Activated B cell treated with CpG ODN at 0.5 μM for 24 hours (primary cell): Measurements from ENCODE around the gene THSD4. TPM values are rescaled to one million over a fixed set of nuclear protein-coding genes. Genes with fewer than 3 reads are reported as not detected.

Experiments used
- ATAC-seq: fragments of 200-7000 bp; cut with Tn5 transposase; one replicate; pipeline ENCODE4 v1.10.0; 2021; ENCODE audit warnings: low read depth, mild to moderate bottlenecking, moderate library complexity
- CTCF ChIA-PET: fragments of 350-600 bp; sonication (Branson Sonifier 250); formaldehyde crosslinking; loops from one replicate; lab custom pipeline; 2021; ENCODE audit warnings: antibody characterized with exemption; lab: Charles Lee
- POLR2A ChIA-PET: fragments of 350-600 bp; sonication (Branson Sonifier 250); formaldehyde crosslinking; loops from one replicate; lab custom pipeline; 2021; ENCODE audit warnings: antibody characterized with exemption; lab: Charles Lee
- DNase-seq: peaks from one replicate; pipeline ENCODE4 v3.0.0; 2022
- H3K27ac Mint-ChIP-seq: one replicate; pipeline ENCODE4 v1.8.0; 2020; ENCODE audit warnings: mixed read lengths
- H3K27me3 Mint-ChIP-seq: one replicate; pipeline ENCODE4 v1.8.0; 2021; ENCODE audit warnings: mixed read lengths
- H3K36me3 Mint-ChIP-seq: one replicate; pipeline ENCODE4 v1.8.0; 2021; ENCODE audit warnings: low read depth, mixed read lengths
- H3K4me1 Mint-ChIP-seq: one replicate; pipeline ENCODE4 v1.8.0; 2021; ENCODE audit warnings: mixed read lengths
- H3K4me3 Mint-ChIP-seq: one replicate; pipeline ENCODE4 v1.8.0; 2020; ENCODE audit warnings: mild to moderate bottlenecking, mixed read lengths
- H3K9me3 Mint-ChIP-seq: one replicate; pipeline ENCODE4 v1.8.0; 2020; ENCODE audit warnings: mixed read lengths
- intact Hi-C: fragments of 100-400 bp; cut with micrococcal nuclease; formaldehyde crosslinking; loops from one replicate; pipeline ENCODE4 v1.15.1; 2024
- total RNA-seq: library from RNA; stranded (reverse); gene quantifications from 2 replicates; pipeline ENCODE4 v1.2.3, GENCODE V29; 2022
- TF ChIP-seq, protein P1 (sequence below): fragments of 200-600 bp; IDR thresholded peaks from one replicate; pipeline ENCODE4 v1.8.0; 2022; ENCODE audit warnings: antibody characterized with exemption, mild to moderate bottlenecking

The THSD4 gene
- total RNA-seq, 1 donor from 2014 or later: not detected

DNA sequence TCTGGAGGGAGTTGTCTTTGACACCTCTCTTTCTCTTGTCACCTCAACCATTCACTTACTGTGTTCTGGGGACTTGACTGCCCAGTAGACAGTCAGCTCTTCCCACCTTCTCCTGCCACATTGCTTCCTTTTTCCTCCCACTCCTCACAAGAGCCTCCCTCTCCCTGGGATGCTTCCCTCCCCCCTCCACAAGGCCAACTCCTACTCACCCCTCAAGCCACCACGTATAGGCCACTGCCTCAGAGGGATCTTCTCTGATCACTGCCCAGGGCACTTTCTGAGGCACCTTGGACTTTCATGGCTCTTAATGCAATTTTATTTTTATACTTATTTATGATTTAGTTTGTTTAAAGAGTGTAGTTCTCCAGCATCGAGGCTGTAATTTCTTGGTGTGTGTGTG, 23.2 kb downstream of the THSD4 start:
- peaks cover 6% of the 10 kb centered on the region for H3K27me3 Mint-ChIP-seq
- no peak for ATAC-seq
- ChIA-PET POLR2A (no interaction called here), CTCF (interaction anchor here (0.6 kb wide), 1 partner anchor 271 kb away, joined by 3 read pairs; no protein-coding TSS in a partner anchor)
- TF ChIP-seq, protein P1, sequence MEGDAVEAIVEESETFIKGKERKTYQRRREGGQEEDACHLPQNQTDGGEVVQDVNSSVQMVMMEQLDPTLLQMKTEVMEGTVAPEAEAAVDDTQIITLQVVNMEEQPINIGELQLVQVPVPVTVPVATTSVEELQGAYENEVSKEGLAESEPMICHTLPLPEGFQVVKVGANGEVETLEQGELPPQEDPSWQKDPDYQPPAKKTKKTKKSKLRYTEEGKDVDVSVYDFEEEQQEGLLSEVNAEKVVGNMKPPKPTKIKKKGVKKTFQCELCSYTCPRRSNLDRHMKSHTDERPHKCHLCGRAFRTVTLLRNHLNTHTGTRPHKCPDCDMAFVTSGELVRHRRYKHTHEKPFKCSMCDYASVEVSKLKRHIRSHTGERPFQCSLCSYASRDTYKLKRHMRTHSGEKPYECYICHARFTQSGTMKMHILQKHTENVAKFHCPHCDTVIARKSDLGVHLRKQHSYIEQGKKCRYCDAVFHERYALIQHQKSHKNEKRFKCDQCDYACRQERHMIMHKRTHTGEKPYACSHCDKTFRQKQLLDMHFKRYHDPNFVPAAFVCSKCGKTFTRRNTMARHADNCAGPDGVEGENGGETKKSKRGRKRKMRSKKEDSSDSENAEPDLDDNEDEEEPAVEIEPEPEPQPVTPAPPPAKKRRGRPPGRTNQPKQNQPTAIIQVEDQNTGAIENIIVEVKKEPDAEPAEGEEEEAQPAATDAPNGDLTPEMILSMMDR: no peak
- intact Hi-C loops: no loop called here
- no peak overlapping the region for H3K4me3 Mint-ChIP-seq
- H3K36me3 Mint-ChIP-seq: no peaks in the 10 kb centered on the region
- no peak overlapping the region for H3K27ac Mint-ChIP-seq
- DNase-seq: no peak
- no peaks in the 10 kb centered on the region for H3K9me3 Mint-ChIP-seq
- no peaks in the 10 kb centered on the region for H3K4me1 Mint-ChIP-seq

DNA sequence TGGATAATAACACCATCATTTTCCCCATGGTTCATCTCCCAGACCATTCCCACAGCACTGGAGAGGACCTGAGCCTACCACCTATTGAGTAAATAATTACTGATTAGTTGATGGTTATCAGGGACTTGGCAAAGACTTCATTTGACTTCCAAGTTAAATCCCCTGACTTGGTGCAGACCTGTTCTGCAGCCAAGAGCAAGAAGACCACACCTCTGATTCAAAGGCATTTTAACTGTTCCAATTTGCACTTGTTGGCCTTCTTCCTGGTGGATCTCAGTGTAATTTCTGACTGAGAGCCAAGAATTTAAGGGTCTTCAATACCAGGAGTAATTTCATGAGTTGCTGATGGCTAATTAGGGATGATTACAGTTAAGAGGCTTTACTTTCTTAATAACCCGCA, 24.0 kb downstream of the THSD4 start:
- no peak overlapping the region for H3K27ac Mint-ChIP-seq
- ATAC-seq (no peak), DNase-seq (no peak)
- H3K4me1 Mint-ChIP-seq: no peaks in the 10 kb centered on the region
- TF ChIP-seq, protein P1: no peak
- POLR2A ChIA-PET: no interaction called here
- intact Hi-C loops: no loop called here
- no peak overlapping the region for H3K4me3 Mint-ChIP-seq
- CTCF ChIA-PET: no interaction called here
- H3K9me3 Mint-ChIP-seq: no peaks in the 10 kb centered on the region
- H3K27me3 Mint-ChIP-seq: peaks cover 6% of the 10 kb centered on the region
- no peaks in the 10 kb centered on the region for H3K36me3 Mint-ChIP-seq

DNA sequence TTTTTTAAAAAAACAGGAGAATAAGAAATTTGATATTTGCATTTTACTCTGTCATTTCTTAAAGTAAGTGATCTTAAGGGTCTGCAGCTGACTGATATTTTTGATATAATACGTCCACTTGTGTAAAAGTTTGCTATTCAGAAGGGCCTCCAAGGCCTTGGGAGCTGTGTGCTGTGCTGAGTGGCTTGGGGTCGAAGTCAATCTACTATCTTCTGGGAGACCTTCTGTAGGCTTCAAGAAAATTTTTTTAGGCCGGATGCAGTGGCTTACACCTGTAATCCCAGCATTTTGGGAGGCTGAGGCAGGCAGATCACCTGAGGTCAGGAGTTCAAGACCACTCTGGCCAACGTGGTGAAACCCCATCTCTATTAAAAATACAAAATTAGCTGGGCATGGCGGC, 26.3 kb downstream of the THSD4 start:
- Mint-ChIP-seq H3K9me3 (no peaks in the 10 kb centered on the region), H3K36me3 (no peaks in the 10 kb centered on the region), H3K27me3 (peaks cover 5% of the 10 kb centered on the region), H3K4me1 (no peaks in the 10 kb centered on the region), H3K4me3 (no peak overlapping the region), H3K27ac (no peak overlapping the region)
- ChIA-PET POLR2A (no interaction called here), CTCF (no interaction called here)
- ATAC-seq (no peak), DNase-seq (no peak)
- intact Hi-C loops: no loop called here
- TF ChIP-seq, protein P1: no peak

DNA sequence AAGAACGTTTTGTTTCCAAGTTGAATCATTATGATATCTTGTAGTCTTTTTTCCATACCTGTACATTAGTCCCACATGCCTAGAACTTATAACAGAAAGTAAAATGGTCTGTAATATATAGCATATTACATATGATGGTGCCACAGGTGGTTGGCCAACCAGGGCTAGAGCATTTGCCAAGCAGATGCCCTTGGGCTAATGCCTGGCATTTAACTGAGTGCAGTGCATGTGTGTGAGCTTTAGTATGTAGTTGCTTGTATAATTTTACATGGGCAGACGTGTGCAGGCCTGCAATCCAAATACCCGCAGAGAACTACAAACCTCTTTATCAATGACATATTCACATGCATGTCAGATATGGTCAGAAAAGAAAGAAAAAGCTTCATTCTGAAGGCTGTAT, 27.5 kb downstream of the THSD4 start:
- no peak for ATAC-seq
- intact Hi-C loops: no loop called here
- Mint-ChIP-seq H3K36me3 (no peaks in the 10 kb centered on the region), H3K4me1 (no peaks in the 10 kb centered on the region), H3K27ac (no peak overlapping the region), H3K27me3 (peaks cover 7% of the 10 kb centered on the region), H3K9me3 (no peaks in the 10 kb centered on the region), H3K4me3 (no peak overlapping the region)
- DNase-seq: no peak
- CTCF ChIA-PET: no interaction called here
- POLR2A ChIA-PET: no interaction called here
- TF ChIP-seq, protein P1: no peak

DNA sequence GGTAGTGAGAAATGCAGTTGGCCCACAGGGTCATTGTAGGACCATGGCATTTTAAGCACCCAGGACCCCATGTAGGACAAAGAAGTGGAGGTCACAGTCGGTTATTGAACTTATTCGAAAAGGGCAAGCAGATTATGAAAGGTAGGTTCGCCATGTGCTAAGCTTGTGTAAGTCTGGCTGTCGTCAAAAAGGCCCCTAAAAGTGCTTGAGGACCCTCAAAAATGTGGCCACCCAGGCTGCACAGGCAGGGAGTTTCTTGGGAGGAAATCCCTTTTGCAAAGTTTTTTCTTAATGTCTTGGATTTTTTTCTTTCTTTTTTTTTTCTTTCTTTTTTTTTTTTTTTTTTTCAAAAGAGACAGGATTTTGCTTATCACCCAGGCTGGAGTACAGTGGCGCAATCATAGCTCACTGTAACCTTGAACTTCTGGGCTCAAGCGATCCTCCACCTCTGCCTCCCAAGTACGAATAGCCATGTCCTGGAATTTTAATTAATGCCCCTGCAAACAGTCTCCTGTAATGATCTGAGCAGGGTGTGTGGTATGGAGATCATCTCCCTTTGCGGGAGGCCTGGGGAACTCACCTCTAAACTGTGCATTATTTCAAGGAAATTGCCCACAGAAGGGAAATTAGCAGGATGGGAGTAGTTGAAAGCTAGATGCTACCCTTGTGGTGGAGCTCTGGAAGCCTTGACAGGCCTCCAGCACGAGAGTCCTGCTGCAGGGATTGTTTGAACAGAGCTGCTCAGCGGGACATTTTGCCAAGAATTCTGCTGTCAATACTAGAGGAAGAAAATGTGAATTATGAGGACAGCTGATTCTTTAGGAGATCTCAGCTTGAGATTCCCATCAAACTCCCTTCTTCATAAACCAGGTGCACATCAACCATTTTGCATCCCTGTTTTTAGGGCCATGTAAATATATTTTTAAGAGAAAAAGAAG, 28.4 kb downstream of the THSD4 start:
- no peaks in the 10 kb centered on the region for H3K36me3 Mint-ChIP-seq
- peaks cover 7% of the 10 kb centered on the region for H3K27me3 Mint-ChIP-seq
- intact Hi-C loops: no loop called here
- ChIA-PET POLR2A (no interaction called here), CTCF (no interaction called here)
- ATAC-seq (no peak), DNase-seq (no peak)
- H3K27ac Mint-ChIP-seq: no peak overlapping the region
- H3K4me3 Mint-ChIP-seq: no peak overlapping the region
- TF ChIP-seq, protein P1: no peak
- H3K4me1 Mint-ChIP-seq: no peaks in the 10 kb centered on the region
- H3K9me3 Mint-ChIP-seq: no peaks in the 10 kb centered on the region
